A673 (cell line): ENCODE data around the gene FGGY. TPM values are rescaled to one million over a fixed set of nuclear protein-coding genes. Genes with fewer than 3 reads are reported as not detected.

ENCODE experiments used
- Bru-seq: library from RNA; stranded (reverse); fragments of 400-500 nt; gene quantifications from one replicate; lab custom pipeline; 2021; lab: Mats Ljungman, UMichigan
- BruChase-seq, 2 experiments: library from RNA; stranded (reverse); fragments of 400-500 nt; gene quantifications; one replicate each; lab custom pipeline; 2021; lab: Mats Ljungman, UMichigan
- BruUV-seq: library from RNA; stranded (reverse); fragments of 400-500 nt; replicated peaks from 2 replicates; lab custom pipeline; 2021; lab: Mats Ljungman, UMichigan
- CTCF ChIA-PET: fragments of 300-600 bp; sonication (Branson Sonifier 250); formaldehyde crosslinking; loops from one replicate; lab custom pipeline; 2022; ENCODE audit warnings: antibody characterized with exemption; lab: Charles Lee
- POLR2A ChIA-PET: fragments of 300-600 bp; sonication (Branson Sonifier 250); formaldehyde crosslinking; loops from one replicate; lab custom pipeline; 2022; ENCODE audit warnings: antibody characterized with exemption; ENCODE audit not compliant: low non-redundant PET; lab: Charles Lee
- DNase-seq: peaks from one replicate; pipeline ENCODE4 v3.0.0-alpha.2; 2015; ENCODE audit warnings: low spot score
- H3K27ac ChIP-seq: fragments of 200-600 bp; sonication (generic); 2 replicates; pipeline ENCODE4 v1.5.1; 2016; ENCODE audit warnings: mixed run types, low read depth, mild to moderate bottlenecking, mixed read lengths, antibody characterized with exemption, low read length; ENCODE audit not compliant: poor library complexity, severe bottlenecking
- H3K27me3 ChIP-seq: fragments of 200-600 bp; sonication (generic); replicated peaks from 2 replicates; pipeline ENCODE4 v1.6.1; 2017; ENCODE audit warnings: mixed run types, low read depth, mild to moderate bottlenecking, mixed read lengths, antibody characterized with exemption, low read length; ENCODE audit not compliant: insufficient read depth, poor library complexity
- H3K36me3 ChIP-seq: fragments of 200-600 bp; sonication (generic); 2 replicates; pipeline ENCODE4 v1.6.1; 2016; ENCODE audit warnings: mixed run types, mild to moderate bottlenecking, mixed read lengths, antibody characterized with exemption, low read length; ENCODE audit not compliant: insufficient read depth, poor library complexity, severe bottlenecking
- H3K4me1 ChIP-seq: fragments of 200-600 bp; sonication (generic); 2 replicates; pipeline ENCODE4 v1.6.1; 2017; ENCODE audit warnings: mixed run types, mild to moderate bottlenecking, mixed read lengths, antibody characterized with exemption, low read length; ENCODE audit not compliant: insufficient read depth, poor library complexity, severe bottlenecking
- H3K4me3 ChIP-seq: fragments of 200-600 bp; sonication (generic); 2 replicates; pipeline ENCODE4 v1.5.1; 2016; ENCODE audit warnings: low read depth, mixed run types, mild to moderate bottlenecking, mixed read lengths, low read length; ENCODE audit not compliant: poor library complexity, severe bottlenecking
- H3K9me3 ChIP-seq: fragments of 200-600 bp; sonication (generic); 2 replicates; pipeline ENCODE4 v1.6.1; 2016; ENCODE audit warnings: mixed run types, low read depth, mild to moderate bottlenecking, mixed read lengths, antibody characterized with exemption, low read length; ENCODE audit not compliant: poor library complexity, severe bottlenecking
- EZH2 ChIP-seq: fragments of 200-600 bp; sonication (generic); IDR thresholded peaks from 2 replicates; pipeline ENCODE4 v1.6.1; 2017; ENCODE audit warnings: borderline replicate concordance, low read depth, mild to moderate bottlenecking, mixed read lengths, antibody characterized with exemption, low read length; ENCODE audit not compliant: poor library complexity, severe bottlenecking
- intact Hi-C: fragments of 100-400 bp; cut with micrococcal nuclease; formaldehyde crosslinking; loops from one replicate; pipeline ENCODE4 v1.10.0; 2022; ENCODE audit not compliant: unreplicated experiment
- long read RNA-seq: library from polyadenylated mRNA; stranded (forward); transcript quantifications from one replicate; pipeline ENCODE4 v2.0.0, GENCODE V29; 2022
- total RNA-seq: library from RNA; stranded (reverse); gene quantifications from 2 replicates; pipeline ENCODE4 v1.2.3, GENCODE V29; 2021
- TF ChIP-seq, protein P1 (sequence below): fragments of 300-800, 200-600 bp; sonication (generic); conservative IDR thresholded peaks from 2 replicates; pipeline ENCODE4 v1.5.1; 2017; ENCODE audit warnings: low read depth, mild to moderate bottlenecking, antibody characterized with exemption, low read length, moderate library complexity, mixed read lengths

FGGY gene, protein sequence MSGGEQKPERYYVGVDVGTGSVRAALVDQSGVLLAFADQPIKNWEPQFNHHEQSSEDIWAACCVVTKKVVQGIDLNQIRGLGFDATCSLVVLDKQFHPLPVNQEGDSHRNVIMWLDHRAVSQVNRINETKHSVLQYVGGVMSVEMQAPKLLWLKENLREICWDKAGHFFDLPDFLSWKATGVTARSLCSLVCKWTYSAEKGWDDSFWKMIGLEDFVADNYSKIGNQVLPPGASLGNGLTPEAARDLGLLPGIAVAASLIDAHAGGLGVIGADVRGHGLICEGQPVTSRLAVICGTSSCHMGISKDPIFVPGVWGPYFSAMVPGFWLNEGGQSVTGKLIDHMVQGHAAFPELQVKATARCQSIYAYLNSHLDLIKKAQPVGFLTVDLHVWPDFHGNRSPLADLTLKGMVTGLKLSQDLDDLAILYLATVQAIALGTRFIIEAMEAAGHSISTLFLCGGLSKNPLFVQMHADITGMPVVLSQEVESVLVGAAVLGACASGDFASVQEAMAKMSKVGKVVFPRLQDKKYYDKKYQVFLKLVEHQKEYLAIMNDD
- total RNA-seq = 2.6 and 3.6 TPM in 2 replicates
- Bru-seq, nascent RNA = percentile 35 among the genes with signal in this experiment
- BruChase-seq, experiment 1, labeled RNA remaining after a 2-hour chase = percentile 32 among the genes with signal in this experiment
- percentile 25 among the genes with signal in this experiment for BruChase-seq, experiment 2, labeled RNA remaining after a 6-hour chase
- long read RNA-seq, partial matches to known transcripts = 0 of 5 reads
- long read RNA-seq, other reads (novel, unspliced or antisense) = 3 of 5 reads

DNA sequence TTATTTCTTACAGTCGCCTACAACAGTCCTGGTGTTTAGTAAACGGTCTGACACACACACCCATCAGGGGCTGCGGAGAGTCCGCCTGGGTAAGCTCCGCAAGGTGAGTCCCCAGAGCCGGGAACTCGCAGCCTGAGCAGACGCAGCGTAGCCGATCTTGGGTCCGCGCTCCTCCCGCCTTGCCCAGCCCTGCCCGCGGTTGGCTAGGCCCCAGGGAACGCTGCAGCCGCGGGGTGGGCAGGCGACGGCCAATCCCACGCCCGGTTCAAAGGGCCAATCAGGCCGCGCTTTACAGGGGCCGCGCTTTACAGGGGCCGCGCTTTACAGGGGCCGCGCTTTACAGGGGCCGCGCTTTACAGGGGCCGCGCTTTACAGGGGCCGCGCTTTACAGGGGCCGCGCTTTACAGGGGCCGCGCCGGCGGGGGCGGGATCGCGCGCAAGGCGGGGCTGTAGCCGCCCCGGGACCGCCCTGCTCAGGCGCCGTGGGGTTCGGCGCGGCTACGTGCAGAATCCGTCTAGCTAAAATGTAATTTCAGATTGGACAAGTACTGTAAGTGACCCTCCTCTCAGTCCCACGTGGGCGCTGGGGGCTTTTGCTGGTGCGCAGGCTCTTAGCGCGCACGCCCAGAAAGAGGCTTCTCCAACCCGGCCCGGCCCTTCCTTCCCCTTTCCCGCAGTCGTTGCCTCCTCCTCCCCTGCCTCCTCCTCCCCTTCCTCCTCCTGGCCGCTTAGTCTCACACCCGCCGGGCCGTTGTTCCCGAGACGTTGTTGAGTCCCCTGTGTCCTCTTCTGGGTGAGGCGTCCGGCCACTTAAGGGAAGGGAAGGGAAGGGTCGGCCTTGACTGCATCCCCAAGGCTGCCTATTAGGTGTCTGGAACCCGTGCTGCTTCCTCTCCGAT, at the start of gene FGGY:
TSS of gene FGGY (plus strand) at position 737 of the 899 bp plus-strand sequence. CDS start 24,456 bp downstream, outside the sequence.
- intact Hi-C loops = loop anchor here (2.0 kb wide), 1 partner anchor 514 kb away; no protein-coding TSS in a partner anchor
- H3K9me3 ChIP-seq = no peaks in the 10 kb centered on the region
- DNase-seq = peak; percentile 97
- peak within 1 kb of the TSS; percentile 46 for H3K4me3 ChIP-seq
- CTCF ChIA-PET = interaction anchor here (0.7 kb wide), 1 partner anchor 557 kb away, joined by 4 read pairs; no protein-coding TSS in a partner anchor
- no peaks in the 10 kb centered on the region for H3K27me3 ChIP-seq
- H3K36me3 ChIP-seq = no peaks in the 10 kb centered on the region
- TF ChIP-seq EZH2 = no peak
- TF ChIP-seq, protein P1, sequence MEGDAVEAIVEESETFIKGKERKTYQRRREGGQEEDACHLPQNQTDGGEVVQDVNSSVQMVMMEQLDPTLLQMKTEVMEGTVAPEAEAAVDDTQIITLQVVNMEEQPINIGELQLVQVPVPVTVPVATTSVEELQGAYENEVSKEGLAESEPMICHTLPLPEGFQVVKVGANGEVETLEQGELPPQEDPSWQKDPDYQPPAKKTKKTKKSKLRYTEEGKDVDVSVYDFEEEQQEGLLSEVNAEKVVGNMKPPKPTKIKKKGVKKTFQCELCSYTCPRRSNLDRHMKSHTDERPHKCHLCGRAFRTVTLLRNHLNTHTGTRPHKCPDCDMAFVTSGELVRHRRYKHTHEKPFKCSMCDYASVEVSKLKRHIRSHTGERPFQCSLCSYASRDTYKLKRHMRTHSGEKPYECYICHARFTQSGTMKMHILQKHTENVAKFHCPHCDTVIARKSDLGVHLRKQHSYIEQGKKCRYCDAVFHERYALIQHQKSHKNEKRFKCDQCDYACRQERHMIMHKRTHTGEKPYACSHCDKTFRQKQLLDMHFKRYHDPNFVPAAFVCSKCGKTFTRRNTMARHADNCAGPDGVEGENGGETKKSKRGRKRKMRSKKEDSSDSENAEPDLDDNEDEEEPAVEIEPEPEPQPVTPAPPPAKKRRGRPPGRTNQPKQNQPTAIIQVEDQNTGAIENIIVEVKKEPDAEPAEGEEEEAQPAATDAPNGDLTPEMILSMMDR = no peak
- POLR2A ChIA-PET = no interaction called here
- peak within 1 kb of the TSS; percentile 69 for H3K27ac ChIP-seq
- H3K4me1 ChIP-seq = no peaks in the 10 kb centered on the region
- TSS peak; percentile 86 for BruUV-seq

DNA sequence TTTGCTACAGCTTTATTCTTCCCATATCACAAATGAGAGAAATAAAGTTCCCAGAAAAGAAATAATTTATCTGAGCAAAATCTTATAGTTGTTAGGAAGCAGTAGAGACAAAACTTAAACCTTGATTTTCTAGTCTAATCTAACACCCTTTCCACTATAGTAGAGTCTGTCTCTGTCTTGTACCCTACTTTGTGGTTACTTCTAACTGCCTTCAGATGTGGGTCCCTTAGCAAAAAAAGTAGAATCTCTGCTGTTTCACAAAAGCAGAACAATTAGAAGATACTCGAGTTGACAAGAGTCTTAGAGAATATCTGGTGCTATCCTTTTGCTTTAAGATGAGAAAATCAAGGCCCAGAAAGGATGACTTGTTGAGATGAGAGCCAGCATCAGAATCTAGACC, 48.1 kb upstream of the FGGY start:
- Histone ChIP-seq H3K4me1 (no peaks in the 10 kb centered on the region), H3K27me3 (peaks cover 3% of the 10 kb centered on the region), H3K36me3 (no peaks in the 10 kb centered on the region), H3K27ac (no peak overlapping the region), H3K9me3 (no peaks in the 10 kb centered on the region), H3K4me3 (no peak overlapping the region)
- no peak for TF ChIP-seq EZH2
- TF ChIP-seq, protein P1 = no peak
- no peak for DNase-seq
- BruUV-seq = no TSS peak
- intact Hi-C loops = no loop called here
- CTCF ChIA-PET = no interaction called here
- POLR2A ChIA-PET = no interaction called here
